ENCODE results near the gene INSM1. TPM values are rescaled to one million over a fixed set of nuclear protein-coding genes. Genes with fewer than 3 reads are reported as not detected.

Gene INSM1, protein sequence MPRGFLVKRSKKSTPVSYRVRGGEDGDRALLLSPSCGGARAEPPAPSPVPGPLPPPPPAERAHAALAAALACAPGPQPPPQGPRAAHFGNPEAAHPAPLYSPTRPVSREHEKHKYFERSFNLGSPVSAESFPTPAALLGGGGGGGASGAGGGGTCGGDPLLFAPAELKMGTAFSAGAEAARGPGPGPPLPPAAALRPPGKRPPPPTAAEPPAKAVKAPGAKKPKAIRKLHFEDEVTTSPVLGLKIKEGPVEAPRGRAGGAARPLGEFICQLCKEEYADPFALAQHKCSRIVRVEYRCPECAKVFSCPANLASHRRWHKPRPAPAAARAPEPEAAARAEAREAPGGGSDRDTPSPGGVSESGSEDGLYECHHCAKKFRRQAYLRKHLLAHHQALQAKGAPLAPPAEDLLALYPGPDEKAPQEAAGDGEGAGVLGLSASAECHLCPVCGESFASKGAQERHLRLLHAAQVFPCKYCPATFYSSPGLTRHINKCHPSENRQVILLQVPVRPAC
- under 1 TPM; 0.35 to 0.73 TPM for total RNA-seq
- 50.3 TPM for polyA plus RNA-seq (2013, experiment 1 of 2)
- polyA plus RNA-seq (2013, experiment 2 of 2) = 46.7 TPM
- long read RNA-seq, experiment 1 = 0 reads
- long read RNA-seq, experiment 2, partial matches to known transcripts = 0 of 1 reads
- long read RNA-seq, experiment 2, other reads (novel, unspliced or antisense) = 0 of 1 reads
- long read RNA-seq, experiment 3 = 0 reads
- long read RNA-seq, experiment 4 = 0 reads

DNA sequence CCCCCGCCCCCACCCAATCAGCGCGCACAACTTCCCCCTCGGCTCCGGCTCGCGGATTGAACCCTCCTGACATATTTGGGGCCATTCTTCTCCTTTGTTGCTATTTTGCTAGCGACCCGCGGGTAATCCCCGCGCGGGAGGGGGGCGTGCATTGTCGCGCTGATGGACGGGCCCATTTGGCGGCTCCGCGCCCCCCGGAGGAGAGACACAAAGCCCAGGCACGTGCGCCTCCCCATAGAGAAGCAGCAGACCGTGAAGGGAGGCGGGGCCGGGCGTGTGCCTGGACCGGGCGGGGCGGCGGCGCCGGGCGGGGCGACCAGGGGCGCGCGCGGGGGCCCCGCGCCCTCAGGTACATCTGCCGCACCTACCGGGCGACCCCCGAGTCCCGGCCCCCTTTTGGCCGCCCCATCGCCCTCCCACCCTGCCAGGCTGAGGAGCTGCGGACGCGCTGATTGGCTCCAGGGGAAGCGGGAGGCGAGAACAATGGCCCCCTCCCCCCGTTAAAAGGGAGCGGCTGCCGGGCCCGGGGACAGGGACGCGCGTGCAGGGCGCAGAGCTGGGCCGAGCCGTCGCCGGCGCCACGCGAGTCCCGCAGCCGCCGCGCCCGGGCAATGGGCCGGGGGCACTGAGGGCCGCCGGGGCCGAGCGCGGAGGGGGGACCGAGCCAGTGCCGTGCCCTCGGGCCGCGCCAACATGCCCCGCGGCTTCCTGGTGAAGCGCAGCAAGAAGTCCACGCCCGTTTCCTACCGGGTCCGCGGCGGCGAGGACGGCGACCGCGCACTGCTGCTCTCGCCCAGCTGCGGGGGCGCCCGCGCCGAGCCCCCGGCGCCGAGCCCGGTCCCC is at the start of gene INSM1:
TSS of gene INSM1 (plus strand) at position 530 of the 843 bp plus-strand sequence. CDS start at position 694, 164 bp downstream.
- peak within 1 kb of the TSS; percentile 44 for H3K4me3 Mint-ChIP-seq
- no peak within 1 kb of the TSS for H3K4me3 ChIP-seq (ENCODE audit: low read length)

DNA sequence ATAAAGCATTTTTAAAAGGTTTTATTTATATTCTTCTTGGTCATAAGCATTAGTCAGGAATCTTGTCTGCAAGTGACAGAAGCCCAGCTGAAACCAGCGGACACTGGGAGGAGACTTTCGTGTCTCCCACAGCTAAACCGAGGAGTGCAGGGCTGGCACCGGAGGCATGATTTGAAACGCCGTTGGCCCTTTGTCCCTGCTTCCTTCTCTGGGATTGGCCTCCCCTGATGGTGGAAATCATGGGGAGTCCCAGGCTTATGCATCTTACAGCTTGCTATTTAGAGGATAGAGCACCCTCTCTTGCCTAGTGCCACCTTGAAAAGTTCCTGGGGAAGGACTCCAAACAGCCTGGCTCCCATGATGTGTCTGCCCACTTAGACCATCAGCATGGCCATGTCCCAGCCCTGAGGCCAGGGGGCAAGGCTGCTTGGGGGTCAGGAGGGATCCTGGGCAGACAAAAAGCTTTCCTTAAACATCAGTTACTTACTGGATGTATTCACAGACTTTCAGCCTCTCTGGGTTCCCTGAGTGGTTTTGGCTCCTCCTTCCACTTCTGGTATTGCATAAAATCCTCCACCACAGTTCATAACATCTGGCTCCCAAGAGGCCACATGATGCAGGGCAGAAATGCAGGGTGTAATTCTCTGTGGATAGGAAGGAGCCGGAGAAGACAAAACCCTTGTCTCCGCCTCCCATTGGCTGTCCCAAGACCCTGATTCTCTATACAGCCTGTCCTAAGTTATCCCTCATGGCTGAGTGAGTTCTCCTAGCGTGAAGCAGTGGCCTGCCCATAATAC is 49.3 kb upstream of the INSM1 start:
- Histone ChIP-seq H3K36me3 (ENCODE audit: control insufficient read depth, insufficient read depth, low read length) (no peaks in the 10 kb centered on the region), H3K4me3 (ENCODE audit: low read length) (no peak overlapping the region), H3K27me3 (ENCODE audit: control insufficient read depth, insufficient read depth, low read length, poor library complexity, severe bottlenecking) (no peaks in the 10 kb centered on the region), H3K9ac (ENCODE audit: extremely low read depth, low read length, poor library complexity, severe bottlenecking) (no peak overlapping the region), H3K4me1 (ENCODE audit: control insufficient read depth, insufficient read depth, low read length) (no peaks in the 10 kb centered on the region), H3K27ac (ENCODE audit: low read depth, low read length) (no peak overlapping the region), H3K9me3 (ENCODE audit: control insufficient read depth, low read length) (no peaks in the 10 kb centered on the region)
- Mint-ChIP-seq H3K27ac (no peak overlapping the region), H3K4me3 (no peak overlapping the region), H3K27me3 (ENCODE audit: insufficient read depth) (peaks cover 2% of the 10 kb centered on the region), H3K9me3 (peaks cover 5% of the 10 kb centered on the region), H3K36me3 (ENCODE audit: low read depth) (no peaks in the 10 kb centered on the region), H3K4me1 (peaks cover 3% of the 10 kb centered on the region)
- DNase-seq = no peak
- WGBS, 2 experiments (ENCODE audit: insufficient coverage in 1 of 2, insufficient read length in 1 of 2) = 84 to 93% methylated on average over 9 of the region's 9 CpGs
- TF ChIP-seq, protein P1, sequence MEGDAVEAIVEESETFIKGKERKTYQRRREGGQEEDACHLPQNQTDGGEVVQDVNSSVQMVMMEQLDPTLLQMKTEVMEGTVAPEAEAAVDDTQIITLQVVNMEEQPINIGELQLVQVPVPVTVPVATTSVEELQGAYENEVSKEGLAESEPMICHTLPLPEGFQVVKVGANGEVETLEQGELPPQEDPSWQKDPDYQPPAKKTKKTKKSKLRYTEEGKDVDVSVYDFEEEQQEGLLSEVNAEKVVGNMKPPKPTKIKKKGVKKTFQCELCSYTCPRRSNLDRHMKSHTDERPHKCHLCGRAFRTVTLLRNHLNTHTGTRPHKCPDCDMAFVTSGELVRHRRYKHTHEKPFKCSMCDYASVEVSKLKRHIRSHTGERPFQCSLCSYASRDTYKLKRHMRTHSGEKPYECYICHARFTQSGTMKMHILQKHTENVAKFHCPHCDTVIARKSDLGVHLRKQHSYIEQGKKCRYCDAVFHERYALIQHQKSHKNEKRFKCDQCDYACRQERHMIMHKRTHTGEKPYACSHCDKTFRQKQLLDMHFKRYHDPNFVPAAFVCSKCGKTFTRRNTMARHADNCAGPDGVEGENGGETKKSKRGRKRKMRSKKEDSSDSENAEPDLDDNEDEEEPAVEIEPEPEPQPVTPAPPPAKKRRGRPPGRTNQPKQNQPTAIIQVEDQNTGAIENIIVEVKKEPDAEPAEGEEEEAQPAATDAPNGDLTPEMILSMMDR (conservative IDR thresholded peaks at IDR 0.05) = no peak

More for the DNA sequence above, at the start of gene INSM1:
- TF ChIP-seq, protein P1 (conservative IDR thresholded peaks at IDR 0.05) = no peak
- no peaks in the 10 kb centered on the region for H3K36me3 Mint-ChIP-seq (ENCODE audit: low read depth)
- peak; percentile 76 for DNase-seq
- no peaks in the 10 kb centered on the region for H3K36me3 ChIP-seq (ENCODE audit: control insufficient read depth, insufficient read depth, low read length)
- 0 to 1% methylated on average over 27 to 108 of the region's 108 CpGs for WGBS, 2 experiments (ENCODE audit: insufficient coverage in 1 of 2, insufficient read length in 1 of 2)
- H3K9me3 ChIP-seq (ENCODE audit: control insufficient read depth, low read length) = no peaks in the 10 kb centered on the region
- H3K27me3 ChIP-seq (ENCODE audit: control insufficient read depth, insufficient read depth, low read length, poor library complexity, severe bottlenecking) = peaks cover 94% of the 10 kb centered on the region
- peaks cover 15% of the 10 kb centered on the region for H3K4me1 Mint-ChIP-seq
- H3K27ac Mint-ChIP-seq = no peak within 1 kb of the TSS
- no peaks in the 10 kb centered on the region for H3K9me3 Mint-ChIP-seq
- H3K9ac ChIP-seq (ENCODE audit: extremely low read depth, low read length, poor library complexity, severe bottlenecking) = no peak within 1 kb of the TSS
- peak within 1 kb of the TSS; percentile 90 for H3K27ac ChIP-seq (ENCODE audit: low read depth, low read length)
- peaks cover 88% of the 10 kb centered on the region for H3K27me3 Mint-ChIP-seq (ENCODE audit: insufficient read depth)
- no peaks in the 10 kb centered on the region for H3K4me1 ChIP-seq (ENCODE audit: control insufficient read depth, insufficient read depth, low read length)
